CD4-positive, alpha-beta memory T cell (primary cell): ENCODE measurements around the gene GGT6. TPM values are rescaled to one million over a fixed set of nuclear protein-coding genes. Genes with fewer than 3 reads are reported as not detected.
"Not testable (repeated sequence)": the region's sequence is repeated elsewhere in the genome, so short reads cannot be mapped to it uniquely, and the experiment has no call there.

Source experiments
- CTCF ChIA-PET: fragments of 350-600 bp; sonication (Branson Sonifier 250); formaldehyde crosslinking; loops from one replicate; lab custom pipeline; 2021; ENCODE audit warnings: inconsistent platforms; ENCODE audit not compliant: partially characterized antibody; lab: Charles Lee
- POLR2A ChIA-PET: fragments of 350-600 bp; sonication (Branson Sonifier 250); formaldehyde crosslinking; loops from one replicate; lab custom pipeline; 2021; ENCODE audit not compliant: partially characterized antibody; lab: Charles Lee
- DNase-seq, 5 donors: peaks; one replicate each; pipeline versions ENCODE4 v3.0.0 to v3.0.0-alpha.2; 2020 to 2022; ENCODE audit warnings: mixed read lengths in 1 of 5
- H3K27ac ChIP-seq: one replicate; pipeline ENCODE4 v1.7.0; 2013; ENCODE audit warnings: low read depth, low read length
- H3K27me3 ChIP-seq: 2 replicates; pipeline ENCODE4 v1.7.0; 2013; ENCODE audit warnings: mild to moderate bottlenecking, low read length, moderate library complexity; ENCODE audit not compliant: insufficient read depth
- H3K36me3 ChIP-seq: 2 replicates; pipeline ENCODE4 v1.7.0; 2013; ENCODE audit warnings: mild to moderate bottlenecking, low read length, moderate library complexity; ENCODE audit not compliant: insufficient read depth
- H3K4me1 ChIP-seq: 2 replicates; pipeline ENCODE4 v1.7.0; 2013; ENCODE audit warnings: mild to moderate bottlenecking, low read length, moderate library complexity; ENCODE audit not compliant: insufficient read depth
- H3K4me3 ChIP-seq, 2 donors: one replicate each; pipeline ENCODE4 v1.7.0; 2013; ENCODE audit warnings: low read length in 2 of 2, mild to moderate bottlenecking in 1 of 2
- H3K9me3 ChIP-seq, 2 donors: one replicate each; pipeline ENCODE4 v1.7.0; 2013; ENCODE audit warnings: low read length in 2 of 2, control low read depth in 1 of 2; ENCODE audit not compliant: control insufficient read depth in 1 of 2
- H3K27ac Mint-ChIP-seq, 7 donors: one replicate each; pipeline ENCODE4 v1.8.0; 2020 to 2021; ENCODE audit warnings: mixed read lengths in 7 of 7, mild to moderate bottlenecking in 6 of 7, inconsistent platforms in 3 of 7, moderate library complexity in 3 of 7
- H3K27me3 Mint-ChIP-seq, 2 donors: one replicate each; pipeline ENCODE4 v1.8.0; 2020 to 2021; ENCODE audit warnings: mixed read lengths in 2 of 2
- H3K36me3 Mint-ChIP-seq, 2 donors: one replicate each; pipeline ENCODE4 v1.8.0; 2020 to 2021; ENCODE audit warnings: mixed read lengths in 2 of 2, inconsistent platforms in 1 of 2, mild to moderate bottlenecking in 1 of 2
- H3K4me1 Mint-ChIP-seq, 4 donors: one replicate each; pipeline ENCODE4 v1.8.0; 2020 to 2021; ENCODE audit warnings: mixed read lengths in 4 of 4, mild to moderate bottlenecking in 1 of 4
- H3K4me3 Mint-ChIP-seq, 8 donors: one replicate each; pipeline ENCODE4 v1.8.0; 2020 to 2021; ENCODE audit warnings: mixed read lengths in 8 of 8, mild to moderate bottlenecking in 7 of 8, moderate library complexity in 6 of 8, inconsistent platforms in 3 of 8
- H3K9me3 Mint-ChIP-seq, 8 donors: one replicate each; pipeline ENCODE4 v1.8.0; 2020 to 2021; ENCODE audit warnings: mixed read lengths in 8 of 8, mild to moderate bottlenecking in 5 of 8, inconsistent platforms in 3 of 8, moderate library complexity in 1 of 8
- intact Hi-C: fragments of 100-400 bp; cut with micrococcal nuclease; formaldehyde crosslinking; loops from one replicate; pipeline ENCODE4 v1.15.1; 2023
- polyA plus RNA-seq, 2 donors: library from polyadenylated mRNA; unstranded; fragments of 300-500 nt; fragmentation: Illumina TruSeq; gene quantifications; one replicate each; pipeline ENCODE4 v1.2.3, GENCODE V29; 2021
- total RNA-seq, 2 experiments: library from RNA; stranded (reverse); gene quantifications; one replicate each; pipeline ENCODE4 v1.2.3, GENCODE V29; 2021

Gene GGT6
- total and polyA plus RNA-seq, 4 experiments from 2014 or later: not detected

GRCh38 chr17:4582101-4582501 is 21.7 kb upstream of the GGT6 start:
- no peaks in the 10 kb centered on the region for H3K9me3 Mint-ChIP-seq
- Histone ChIP-seq H3K27ac (no peak overlapping the region), H3K4me3 (no peak overlapping the region), H3K36me3 (no peaks in the 10 kb centered on the region), H3K4me1 (peaks cover 3% of the 10 kb centered on the region), H3K9me3 (no peaks in the 10 kb centered on the region), H3K27me3 (peaks cover 10% of the 10 kb centered on the region)
- DNase-seq: no peak
- H3K4me1 Mint-ChIP-seq: peaks cover 1 to 10% (median 4%) of the 10 kb centered on the region in 4 donors
- H3K4me3 Mint-ChIP-seq: no peak overlapping the region
- intact Hi-C loops: no loop called here
- CTCF ChIA-PET: no interaction called here
- peaks cover 27 to 34% of the 10 kb centered on the region in 2 donors for H3K27me3 Mint-ChIP-seq
- H3K27ac Mint-ChIP-seq: no peak overlapping the region
- POLR2A ChIA-PET: no interaction called here
- H3K36me3 Mint-ChIP-seq: no peaks in the 10 kb centered on the region

DNA sequence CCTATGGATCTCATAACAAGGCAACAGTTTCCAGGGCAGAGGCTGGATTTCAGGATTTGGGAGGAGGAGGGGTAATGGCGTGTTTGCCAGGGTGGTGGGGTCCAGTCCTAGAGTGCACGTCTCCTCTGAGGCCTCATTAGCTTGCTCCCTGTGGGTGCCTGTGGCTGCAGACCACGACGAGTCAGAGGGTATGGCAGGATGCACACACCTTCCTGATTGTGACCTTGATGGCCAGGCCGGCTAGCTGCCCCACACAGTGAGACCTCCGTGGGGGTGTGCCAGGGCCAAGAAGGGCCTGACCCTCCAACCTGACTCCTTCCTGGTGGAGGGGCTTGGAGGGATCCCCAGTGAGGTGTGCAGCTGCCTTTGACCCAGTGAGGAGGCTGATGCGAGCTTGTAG is 19.9 kb upstream of the GGT6 start:
- H3K27ac Mint-ChIP-seq: no peak overlapping the region
- H3K36me3 ChIP-seq: no peaks in the 10 kb centered on the region
- ChIA-PET POLR2A (no interaction called here), CTCF (interaction anchor here (1.2 kb wide), 1 partner anchor 13 kb away, joined by 4 read pairs; no protein-coding TSS in a partner anchor)
- no peak for DNase-seq
- H3K27ac ChIP-seq: no peak overlapping the region
- H3K9me3 ChIP-seq: no peaks in the 10 kb centered on the region
- no peaks in the 10 kb centered on the region for H3K36me3 Mint-ChIP-seq
- peaks cover 10% of the 10 kb centered on the region for H3K27me3 ChIP-seq
- no peak overlapping the region for H3K4me3 Mint-ChIP-seq
- peaks cover 3% of the 10 kb centered on the region for H3K4me1 ChIP-seq
- no peak overlapping the region for H3K4me3 ChIP-seq
- no peaks in the 10 kb centered on the region for H3K9me3 Mint-ChIP-seq
- intact Hi-C loops: no loop called here
- H3K4me1 Mint-ChIP-seq: peaks cover 1 to 10% (median 3%) of the 10 kb centered on the region in 4 donors
- peaks cover 20 to 21% of the 10 kb centered on the region in 2 donors for H3K27me3 Mint-ChIP-seq

GRCh38 chr17:4579678-4580077 is 19.3 kb upstream of the GGT6 start:
- Histone ChIP-seq H3K27ac (no peak overlapping the region), H3K4me1 (peaks cover 3% of the 10 kb centered on the region), H3K27me3 (peaks cover 10% of the 10 kb centered on the region), H3K4me3 (no peak overlapping the region), H3K36me3 (no peaks in the 10 kb centered on the region), H3K9me3 (no peaks in the 10 kb centered on the region)
- Mint-ChIP-seq H3K27ac (no peak overlapping the region), H3K9me3 (no peaks in the 10 kb centered on the region), H3K4me1 (peaks cover 0 to 10% (median 2%) of the 10 kb centered on the region in 4 donors), H3K4me3 (no peak overlapping the region), H3K27me3 (peaks cover 17 to 18% of the 10 kb centered on the region in 2 donors), H3K36me3 (no peaks in the 10 kb centered on the region)
- ChIA-PET CTCF (interaction anchor here (1.2 kb wide), 1 partner anchor 13 kb away, joined by 4 read pairs; no protein-coding TSS in a partner anchor), POLR2A (no interaction called here)
- no peak for DNase-seq
- intact Hi-C loops: no loop called here

- H3K27ac ChIP-seq, H3K4me3 Mint-ChIP-seq, POLR2A ChIA-PET: not testable (repeated sequence)
Observed at GRCh38 chr17:4578349-4578748, 18.0 kb upstream of the GGT6 start.

DNA sequence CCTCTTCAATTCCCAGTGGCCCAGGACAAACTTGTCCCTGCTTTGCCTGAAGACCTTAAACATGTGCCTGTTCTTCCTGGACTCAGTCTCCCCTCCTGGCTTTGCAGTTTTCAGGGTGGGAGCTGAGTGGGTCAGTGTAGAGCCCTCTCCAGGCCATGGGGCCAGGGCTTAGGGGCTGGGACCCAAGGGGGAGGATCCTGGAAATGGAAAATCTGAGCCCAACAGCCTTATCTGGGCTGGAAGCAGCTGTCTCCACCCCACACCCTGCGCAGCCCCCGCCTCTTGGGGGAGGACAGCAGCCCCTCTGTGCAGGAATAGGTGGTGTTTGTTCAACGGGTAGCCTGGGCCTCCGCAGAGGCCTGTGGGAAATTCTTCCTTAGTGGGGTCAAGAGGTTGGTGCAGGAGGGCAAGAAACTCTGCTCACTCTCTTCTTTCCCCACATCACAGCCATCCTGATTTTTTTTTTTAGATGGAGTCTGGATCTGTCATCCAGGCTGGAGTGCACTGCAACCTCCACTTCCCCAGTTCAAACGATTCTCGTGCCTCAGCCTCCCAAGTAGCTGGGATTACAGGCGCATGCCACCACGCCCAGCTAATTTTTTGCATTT is 17.1 kb upstream of the GGT6 start:
- CTCF ChIA-PET: interaction anchor here (1.1 to 1.2 kb wide), 3 partner anchors 11 to 49 kb away, joined by 3 to 5 read pairs (median 3); no protein-coding TSS in a partner anchor
- Mint-ChIP-seq H3K27ac (no peak overlapping the region), H3K27me3 (peaks cover 4 to 6% of the 10 kb centered on the region in 2 donors), H3K36me3 (no peaks in the 10 kb centered on the region), H3K4me1 (peaks cover 8 to 15% (median 12%) of the 10 kb centered on the region in 4 donors), H3K9me3 (no peaks in the 10 kb centered on the region), H3K4me3 (no peak overlapping the region)
- Histone ChIP-seq H3K4me1 (peaks cover 8% of the 10 kb centered on the region), H3K4me3 (no peak overlapping the region), H3K36me3 (no peaks in the 10 kb centered on the region), H3K9me3 (no peaks in the 10 kb centered on the region), H3K27me3 (no peaks in the 10 kb centered on the region), H3K27ac (no peak overlapping the region)
- POLR2A ChIA-PET: no interaction called here
- intact Hi-C loops: no loop called here
- no peak for DNase-seq

More at GRCh38 chr17:4578349-4578748, 18.0 kb upstream of the GGT6 start:
- H3K4me3 ChIP-seq, H3K9me3 Mint-ChIP-seq, H3K36me3 ChIP-seq, H3K27ac Mint-ChIP-seq, H3K36me3 Mint-ChIP-seq, H3K4me1 ChIP-seq, H3K27me3 ChIP-seq, intact Hi-C loops, H3K9me3 ChIP-seq, DNase-seq: not testable (repeated sequence)
- Mint-ChIP-seq H3K27me3 (peaks cover 13% of the 10 kb centered on the region in 2 donors), H3K4me1 (peaks cover 6 to 12% (median 8%) of the 10 kb centered on the region in 4 donors)
- CTCF ChIA-PET: interaction anchor here (1.1 kb wide), 1 partner anchor 13 kb away, joined by 3 read pairs; no protein-coding TSS in a partner anchor

DNA sequence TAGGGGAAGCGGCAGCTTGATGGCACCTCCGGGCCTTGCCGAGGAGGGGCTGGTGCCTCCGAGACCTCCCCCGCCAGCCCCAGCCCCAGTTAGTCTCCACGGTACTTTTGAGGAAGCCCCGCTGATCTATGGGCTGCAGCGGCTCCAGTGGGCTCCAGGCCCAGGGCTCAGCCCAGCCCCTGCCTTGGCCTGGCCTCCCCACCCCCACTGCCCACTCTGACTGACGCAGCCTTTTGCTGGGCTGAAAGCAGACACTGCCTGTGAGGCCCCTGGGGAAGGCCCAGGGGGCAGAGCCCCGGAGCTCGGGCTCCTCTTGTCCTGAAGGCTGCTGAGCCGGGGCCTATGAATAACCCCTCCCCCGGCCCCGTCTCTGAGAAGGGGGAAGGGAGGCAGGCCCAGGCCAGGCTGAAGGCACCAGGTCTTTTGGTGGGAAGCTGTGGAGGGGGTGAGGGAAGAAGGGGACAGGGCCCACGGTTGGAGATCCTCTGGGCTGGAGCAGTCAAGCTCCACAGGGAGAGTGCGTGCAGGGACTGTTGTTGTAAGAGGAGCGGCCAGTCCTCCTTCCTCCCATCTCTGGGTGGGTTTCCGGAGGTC is 16.4 kb upstream of the GGT6 start:
- no peaks in the 10 kb centered on the region for H3K27me3 ChIP-seq
- intact Hi-C loops: no loop called here
- H3K4me1 ChIP-seq: peaks cover 8% of the 10 kb centered on the region
- no peak for DNase-seq
- Mint-ChIP-seq H3K9me3 (no peaks in the 10 kb centered on the region), H3K27ac (no peak overlapping the region), H3K4me3 (no peak overlapping the region), H3K27me3 (peaks cover 2 to 3% of the 10 kb centered on the region in 2 donors), H3K36me3 (no peaks in the 10 kb centered on the region), H3K4me1 (peaks cover 8 to 15% (median 12%) of the 10 kb centered on the region in 4 donors)
- ChIA-PET CTCF (interaction anchor here (1.1 to 1.2 kb wide), 2 partner anchors 10 to 49 kb away, joined by 3 to 5 read pairs; no protein-coding TSS in a partner anchor), POLR2A (no interaction called here)
- no peaks in the 10 kb centered on the region for H3K36me3 ChIP-seq
- H3K4me3 ChIP-seq: no peak overlapping the region
- no peak overlapping the region for H3K27ac ChIP-seq
- no peaks in the 10 kb centered on the region for H3K9me3 ChIP-seq

- no peaks in the 10 kb centered on the region for H3K36me3 Mint-ChIP-seq
- no peak overlapping the region for H3K4me3 Mint-ChIP-seq
- H3K9me3 Mint-ChIP-seq: no peaks in the 10 kb centered on the region
- H3K27me3 Mint-ChIP-seq: peaks cover 0 to 2% of the 10 kb centered on the region in 2 donors
- H3K4me3 ChIP-seq: no peak overlapping the region
- no peaks in the 10 kb centered on the region for H3K9me3 ChIP-seq
- intact Hi-C loops: no loop called here
- ChIA-PET POLR2A (no interaction called here), CTCF (no interaction called here)
- H3K27ac ChIP-seq: no peak overlapping the region
- peaks cover 8 to 15% (median 12%) of the 10 kb centered on the region in 4 donors for H3K4me1 Mint-ChIP-seq
- H3K27ac Mint-ChIP-seq: peak overlapping the region in 1 of 7 donors; percentile 42
- peaks cover 8% of the 10 kb centered on the region for H3K4me1 ChIP-seq
- no peak for DNase-seq
- H3K27me3 ChIP-seq: no peaks in the 10 kb centered on the region
- no peaks in the 10 kb centered on the region for H3K36me3 ChIP-seq
Observed at GRCh38 chr17:4576161-4576558, 15.8 kb upstream of the GGT6 start.
